GM18498 (cell line): ENCODE measurements around the gene ZSCAN25.
"Not testable (repeated sequence)": the region's sequence is repeated elsewhere in the genome, so short reads cannot be mapped to it uniquely, and the experiment has no call there.

ENCODE experiments used
- ATAC-seq: cut with Tn5 transposase; IDR thresholded peaks from one replicate; pipeline ENCODE4 v1.9.1; 2021; ENCODE audit warnings: mild to moderate bottlenecking, moderate library complexity; ENCODE audit not compliant: unreplicated experiment

Gene ZSCAN25

GRCh38 chr7:99616359-99617191 is at the start of gene ZSCAN25:
ZSCAN25 (plus strand) TSS chr7:99616946; CDS start chr7:99619607, 2,661 bp downstream.
- peak; percentile 95 for ATAC-seq

- ATAC-seq = not testable (repeated sequence)
Observed at GRCh38 chr7:99568770-99569169, 48.0 kb upstream of the ZSCAN25 start.

GRCh38 chr7:99571768-99572167 is 45.0 kb upstream of the ZSCAN25 start:
- ATAC-seq = no peak

GRCh38 chr7:99573257-99573656 is 43.5 kb upstream of the ZSCAN25 start:
- no peak for ATAC-seq

GRCh38 chr7:99576251-99576650 is 40.5 kb upstream of the ZSCAN25 start:
- ATAC-seq = no peak

- ATAC-seq = no peak
Observed at GRCh38 chr7:99579281-99579955, 37.3 kb upstream of the ZSCAN25 start.

GRCh38 chr7:99579956-99580777 is 36.6 kb upstream of the ZSCAN25 start:
- no peak for ATAC-seq

GRCh38 chr7:99580778-99581332 is 35.9 kb upstream of the ZSCAN25 start:
- ATAC-seq = not testable (repeated sequence)

GRCh38 chr7:99588868-99589267 is 27.9 kb upstream of the ZSCAN25 start:
- no peak for ATAC-seq

- no peak for ATAC-seq
Observed at GRCh38 chr7:99594948-99595745, 21.6 kb upstream of the ZSCAN25 start.

- no peak for ATAC-seq
Observed at GRCh38 chr7:99596408-99596955, 20.3 kb upstream of the ZSCAN25 start.

GRCh38 chr7:99597762-99598501 is 18.8 kb upstream of the ZSCAN25 start, which contains the start of gene TMEM225B:
TMEM225B (plus strand) TSS chr7:99598267; CDS start chr7:99604389, 6,122 bp downstream.
- ATAC-seq = no peak

- ATAC-seq = no peak
Observed at GRCh38 chr7:99599836-99600235, 16.9 kb upstream of the ZSCAN25 start.

- ATAC-seq = no peak
Observed at GRCh38 chr7:99601656-99602310, 15.0 kb upstream of the ZSCAN25 start.

GRCh38 chr7:99605527-99605926 is 11.2 kb upstream of the ZSCAN25 start:
- ATAC-seq = no peak

- no peak for ATAC-seq
Observed at GRCh38 chr7:99606531-99606930, 10.2 kb upstream of the ZSCAN25 start.

- ATAC-seq = no peak
Observed at GRCh38 chr7:99607548-99607947, 9.2 kb upstream of the ZSCAN25 start.

- no peak for ATAC-seq
Observed at GRCh38 chr7:99614495-99614894, 2.3 kb upstream of the ZSCAN25 start.

- no peak for ATAC-seq
Observed at GRCh38 chr7:99615989-99616358, 772 bp upstream of the ZSCAN25 start.
